Medulla oblongata (tissue), 1 donor: ENCODE results near the gene HLA-DQB1.
A peak's percentile ranks its signal among the peaks of the same experiment; 100 is the strongest.
"Not testable (repeated sequence)": the region's sequence is repeated elsewhere in the genome, so short reads cannot be mapped to it uniquely, and the experiment has no call there.

Experiments
- DNase-seq: peaks from one replicate; pipeline ENCODE4 v3.0.0-alpha.2; 2015; ENCODE audit errors: extremely low spot score

HLA-DQB1 gene

GRCh38 chr6:32662099-32662498 lies 4.4 kb downstream of the HLA-DQB1 start:
- DNase-seq = no peak

GRCh38 chr6:32659856-32660595 lies 6.4 kb downstream of the HLA-DQB1 start:
- DNase-seq = no peak

- DNase-seq = no peak
Measured at GRCh38 chr6:32658268-32658897, 8.1 kb downstream of the HLA-DQB1 start.

- DNase-seq = not testable (repeated sequence)
Measured at GRCh38 chr6:32657819-32658218, 8.6 kb downstream of the HLA-DQB1 start.

- DNase-seq = not testable (repeated sequence)
Measured at GRCh38 chr6:32657329-32657728, 9.1 kb downstream of the HLA-DQB1 start.

GRCh38 chr6:32655203-32655710 lies 11.2 kb downstream of the HLA-DQB1 start:
- no peak for DNase-seq

GRCh38 chr6:32645047-32645703 lies 21.3 kb downstream of the HLA-DQB1 start:
- DNase-seq = no peak

GRCh38 chr6:32643904-32644303 lies 22.6 kb downstream of the HLA-DQB1 start:
- no peak for DNase-seq

- DNase-seq = no peak
Measured at GRCh38 chr6:32642720-32643106, 23.7 kb downstream of the HLA-DQB1 start.

- not testable (repeated sequence) for DNase-seq
Measured at GRCh38 chr6:32641785-32642719, 24.4 kb downstream of the HLA-DQB1 start.

GRCh38 chr6:32641122-32641521 lies 25.3 kb downstream of the HLA-DQB1 start:
- no peak for DNase-seq

GRCh38 chr6:32639440-32640394 lies 26.7 kb downstream of the HLA-DQB1 start:
- DNase-seq = no peak

- DNase-seq = no peak
Measured at GRCh38 chr6:32638532-32639219, 27.8 kb downstream of the HLA-DQB1 start.

- no peak for DNase-seq
Measured at GRCh38 chr6:32637883-32638282, 28.6 kb downstream of the HLA-DQB1 start.

- peak; percentile 80 for DNase-seq
Measured at GRCh38 chr6:32637219-32637880, 29.1 kb downstream of the HLA-DQB1 start, which contains the start of gene HLA-DQA1. HLA-DQA1 (plus strand) TSS chr6:32637406; CDS start chr6:32637459, 53 bp downstream.

- no peak for DNase-seq
Measured at GRCh38 chr6:32635526-32636123, 30.8 kb downstream of the HLA-DQB1 start.

GRCh38 chr6:32629793-32630192 lies 36.7 kb downstream of the HLA-DQB1 start:
- not testable (repeated sequence) for DNase-seq

- DNase-seq = peak; percentile 50
Measured at GRCh38 chr6:32627831-32628230, 38.6 kb downstream of the HLA-DQB1 start.

GRCh38 chr6:32627249-32627648 lies 39.2 kb downstream of the HLA-DQB1 start:
- no peak for DNase-seq
